WTC11 (cell line): Measurements from ENCODE around the gene DMD. TPM values are rescaled to one million over a fixed set of nuclear protein-coding genes. Genes with fewer than 3 reads are reported as not detected.

ENCODE experiments used
- ATAC-seq: fragments of 200-7000 bp; cut with Tn5 transposase; 2 replicates; pipeline ENCODE4 v1.10.0; 2021; ENCODE audit warnings: mild to moderate bottlenecking, moderate library complexity
- CTCF ChIA-PET: fragments of 300-600 bp; sonication (Branson Sonifier 250); formaldehyde crosslinking; loops from one replicate; lab custom pipeline; 2021; ENCODE audit warnings: antibody characterized with exemption; lab: Charles Lee
- POLR2A ChIA-PET: fragments of 350-600 bp; sonication (Branson Sonifier 250); formaldehyde crosslinking; loops from one replicate; lab custom pipeline; 2021; ENCODE audit warnings: antibody characterized with exemption; lab: Charles Lee
- DNase-seq: peaks from one replicate; pipeline ENCODE4 v3.0.0; 2021; ENCODE audit warnings: low spot score
- H3K27ac Mint-ChIP-seq: 2 replicates; pipeline ENCODE4 v1.8.0; 2021; ENCODE audit warnings: mixed read lengths
- H3K27me3 Mint-ChIP-seq: 2 replicates; pipeline ENCODE4 v1.8.0; 2021; ENCODE audit warnings: low read depth, mild to moderate bottlenecking, moderate library complexity, mixed read lengths
- H3K36me3 Mint-ChIP-seq: 2 replicates; pipeline ENCODE4 v1.8.0; 2021; ENCODE audit warnings: mixed read lengths
- H3K4me1 Mint-ChIP-seq: 2 replicates; pipeline ENCODE4 v1.8.0; 2022; ENCODE audit warnings: mixed read lengths
- H3K4me3 Mint-ChIP-seq: 2 replicates; pipeline ENCODE4 v1.8.0; 2021; ENCODE audit warnings: mild to moderate bottlenecking, moderate library complexity, mixed read lengths
- H3K9me3 Mint-ChIP-seq: 2 replicates; pipeline ENCODE4 v1.8.0; 2021; ENCODE audit warnings: mixed read lengths
- ATF3 ChIP-seq: sonication (generic); formaldehyde crosslinking; conservative IDR thresholded peaks from 2 replicates; pipeline ENCODE4 v1.8.1; 2022; ENCODE audit warnings: mild to moderate bottlenecking, missing genetic modification reagents
- CREB1 ChIP-seq: sonication (generic); formaldehyde crosslinking; IDR thresholded peaks from 2 replicates; pipeline ENCODE4 v1.8.0; 2023; ENCODE audit warnings: mild to moderate bottlenecking, missing genetic modification reagents
- CTCF ChIP-seq: fragments of 200-600 bp; IDR thresholded peaks from 2 replicates; pipeline ENCODE4 v1.8.0; 2022; ENCODE audit warnings: antibody characterized with exemption
- EMX1 ChIP-seq: fragments of 250-450 bp; sonication (Bioruptor Pico); IDR thresholded peaks from 2 replicates; pipeline ENCODE4 v1.8.0; 2021; ENCODE audit warnings: mild to moderate bottlenecking
- GABPB1 ChIP-seq: sonication (generic); formaldehyde crosslinking; IDR thresholded peaks from 2 replicates; pipeline ENCODE4 v1.8.1; 2023; ENCODE audit warnings: mild to moderate bottlenecking, missing genetic modification reagents
- GRHL2 ChIP-seq: fragments of 250-450 bp; sonication (Bioruptor Pico); IDR thresholded peaks from 2 replicates; pipeline ENCODE4 v1.8.0; 2022; ENCODE audit warnings: mild to moderate bottlenecking, moderate library complexity; ENCODE audit not compliant: insufficient replicate concordance, severe bottlenecking
- IRF2 ChIP-seq: sonication (generic); formaldehyde crosslinking; IDR thresholded peaks from 2 replicates; pipeline ENCODE4 v1.8.0; 2022; ENCODE audit warnings: low read depth, missing genetic modification reagents, borderline replicate concordance
- JAZF1 ChIP-seq: fragments of 250-450 bp; sonication (Bioruptor Pico); IDR thresholded peaks from 2 replicates; pipeline ENCODE4 v1.9.0; 2021; ENCODE audit warnings: moderate library complexity, mild to moderate bottlenecking, inconsistent platforms
- MYBL2 ChIP-seq: sonication (generic); formaldehyde crosslinking; IDR thresholded peaks from 2 replicates; pipeline ENCODE4 v1.8.1; 2023; ENCODE audit warnings: mild to moderate bottlenecking, moderate library complexity, missing genetic modification reagents
- NFE2L1 ChIP-seq: sonication (generic); formaldehyde crosslinking; IDR thresholded peaks from 2 replicates; pipeline ENCODE4 v1.8.1; 2023; ENCODE audit warnings: missing genetic modification reagents
- SMAD3 ChIP-seq: sonication (generic); formaldehyde crosslinking; IDR thresholded peaks from 2 replicates; pipeline ENCODE4 v1.8.0; 2022; ENCODE audit warnings: missing genetic modification reagents, mild to moderate bottlenecking, borderline replicate concordance
- SMAD4 ChIP-seq: sonication (generic); formaldehyde crosslinking; IDR thresholded peaks from 2 replicates; pipeline ENCODE4 v1.8.0; 2022; ENCODE audit warnings: mild to moderate bottlenecking, missing genetic modification reagents
- SP1 ChIP-seq: sonication (generic); formaldehyde crosslinking; conservative IDR thresholded peaks from 2 replicates; pipeline ENCODE4 v1.8.1; 2022; ENCODE audit warnings: missing genetic modification reagents
- TEAD1 ChIP-seq: sonication (generic); formaldehyde crosslinking; IDR thresholded peaks from 2 replicates; pipeline ENCODE4 v1.8.0; 2022; ENCODE audit warnings: mild to moderate bottlenecking, missing genetic modification reagents
- USF1 ChIP-seq: sonication (generic); formaldehyde crosslinking; IDR thresholded peaks from 2 replicates; pipeline ENCODE4 v1.8.0; 2022; ENCODE audit warnings: mild to moderate bottlenecking, missing genetic modification reagents
- ZNF396 ChIP-seq: fragments of 250-450 bp; sonication (Bioruptor Pico); IDR thresholded peaks from 2 replicates; pipeline ENCODE4 v1.8.0; 2021; ENCODE audit warnings: mild to moderate bottlenecking, moderate library complexity, borderline replicate concordance
- total RNA-seq: library from RNA; stranded (reverse); gene quantifications from 3 replicates; pipeline ENCODE4 v1.2.3, GENCODE V29; 2021
- TF ChIP-seq, protein P1 (sequence below): sonication (generic); formaldehyde crosslinking; IDR thresholded peaks from 2 replicates; pipeline ENCODE4 v1.8.1; 2022; ENCODE audit warnings: missing genetic modification reagents, borderline replicate concordance
- TF ChIP-seq, protein P2 (sequence below): fragments of 250-450 bp; sonication (Bioruptor Pico); conservative IDR thresholded peaks from 2 replicates; pipeline ENCODE4 v1.9.0; 2021; ENCODE audit warnings: mild to moderate bottlenecking

The DMD gene
- total RNA-seq, 1 experiment from 2014 or later, result 9.1 TPM

GRCh38 chrX:31215277-31215815 lies 1996.0 kb downstream of the DMD start:
- CTCF ChIA-PET, result interaction anchor here (1.8 kb wide), 1 partner anchor 8 kb away, joined by 6 read pairs; no protein-coding TSS in a partner anchor
- Mint-ChIP-seq H3K27ac (no peak overlapping the region), H3K27me3 (no peaks in the 10 kb centered on the region), H3K4me3 (no peak overlapping the region), H3K9me3 (no peaks in the 10 kb centered on the region), H3K36me3 (no peaks in the 10 kb centered on the region), H3K4me1 (peaks cover 14% of the 10 kb centered on the region)
- ATAC-seq (no peak), DNase-seq (no peak)
- POLR2A ChIA-PET, result no interaction called here
- TF ChIP-seq CTCF (no peak), EMX1 (CRISPR knock-in tag) (no peak), ZNF396 (CRISPR knock-in tag) (no peak), SMAD4 (CRISPR knock-in tag) (no peak), MYBL2 (CRISPR knock-in tag) (no peak), SMAD3 (CRISPR knock-in tag) (no peak), JAZF1 (CRISPR knock-in tag) (no peak), GRHL2 (no peak), NFE2L1 (CRISPR knock-in tag) (no peak), CREB1 (CRISPR knock-in tag) (no peak), USF1 (CRISPR knock-in tag) (no peak), TEAD1 (no peak), IRF2 (no peak), GABPB1 (no peak), ATF3 (CRISPR knock-in tag) (no peak), SP1 (CRISPR knock-in tag) (no peak)
- TF ChIP-seq, protein P1, sequence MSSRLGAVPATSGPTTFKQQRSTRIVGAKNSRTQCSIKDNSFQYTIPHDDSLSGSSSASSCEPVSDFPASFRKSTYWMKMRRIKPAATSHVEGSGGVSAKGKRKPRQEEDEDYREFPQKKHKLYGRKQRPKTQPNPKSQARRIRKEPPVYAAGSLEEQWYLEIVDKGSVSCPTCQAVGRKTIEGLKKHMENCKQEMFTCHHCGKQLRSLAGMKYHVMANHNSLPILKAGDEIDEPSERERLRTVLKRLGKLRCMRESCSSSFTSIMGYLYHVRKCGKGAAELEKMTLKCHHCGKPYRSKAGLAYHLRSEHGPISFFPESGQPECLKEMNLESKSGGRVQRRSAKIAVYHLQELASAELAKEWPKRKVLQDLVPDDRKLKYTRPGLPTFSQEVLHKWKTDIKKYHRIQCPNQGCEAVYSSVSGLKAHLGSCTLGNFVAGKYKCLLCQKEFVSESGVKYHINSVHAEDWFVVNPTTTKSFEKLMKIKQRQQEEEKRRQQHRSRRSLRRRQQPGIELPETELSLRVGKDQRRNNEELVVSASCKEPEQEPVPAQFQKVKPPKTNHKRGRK (CRISPR knock-in tag), result no peak
- TF ChIP-seq, protein P2, sequence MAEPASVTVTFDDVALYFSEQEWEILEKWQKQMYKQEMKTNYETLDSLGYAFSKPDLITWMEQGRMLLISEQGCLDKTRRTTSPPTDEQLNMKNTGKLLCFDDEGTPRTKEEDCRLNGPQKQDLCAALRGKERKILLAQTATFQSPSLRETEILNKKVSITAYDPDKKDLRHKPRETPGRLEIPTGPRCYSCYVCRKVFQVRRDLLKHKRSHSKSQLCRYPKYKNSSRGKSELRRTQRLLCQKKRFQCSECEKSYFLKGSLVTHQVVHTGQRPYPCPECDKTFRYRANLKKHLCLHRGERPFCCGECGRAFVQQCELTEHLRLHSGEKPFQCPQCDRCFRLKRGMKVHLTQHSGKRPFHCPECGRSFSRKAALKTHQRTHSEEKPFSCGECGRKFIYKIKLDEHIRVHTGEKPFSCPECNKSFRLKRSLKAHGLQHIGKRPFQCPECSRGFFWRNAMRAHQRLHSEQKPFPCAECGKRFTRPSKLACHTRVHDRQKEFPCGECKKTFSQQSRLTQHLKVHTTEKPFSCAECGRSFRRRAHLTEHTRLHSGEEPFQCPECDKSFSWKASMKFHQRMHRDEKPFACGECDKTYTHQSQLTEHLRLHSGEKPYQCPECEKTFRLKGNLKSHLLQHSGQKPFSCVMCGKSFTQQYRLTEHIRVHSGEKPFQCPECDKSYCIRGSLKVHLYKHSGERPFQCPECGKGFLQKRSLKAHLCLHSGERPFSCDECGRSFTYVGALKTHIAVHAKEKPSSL (CRISPR knock-in tag), result no peak
- TF ChIP-seq, all 79 proteins: peak for 0

- H3K27me3 Mint-ChIP-seq, result no peaks in the 10 kb centered on the region
- ChIA-PET CTCF (interaction anchor here (0.6 to 1.8 kb wide), 10 partner anchors 9 to 177 kb away, joined by 3 to 8 read pairs (median 3); no protein-coding TSS in a partner anchor), POLR2A (no interaction called here)
- peak; percentile 31; the same call in 1 of the 2 replicates for TF ChIP-seq CTCF
- no peak for TF ChIP-seq JAZF1 (CRISPR knock-in tag)
- no peak overlapping the region for H3K4me3 Mint-ChIP-seq
- H3K9me3 Mint-ChIP-seq, result no peaks in the 10 kb centered on the region
- peak; percentile 14 for DNase-seq
- peaks cover 6% of the 10 kb centered on the region; the same call in 1 of the 2 replicates for H3K36me3 Mint-ChIP-seq
- peaks cover 27% of the 10 kb centered on the region for H3K4me1 Mint-ChIP-seq
- no peak overlapping the region for H3K27ac Mint-ChIP-seq
- ATAC-seq, result peak; percentile 34; the same call in 1 of the 2 replicates
Observed at GRCh38 chrX:31213941-31214340, 1997.4 kb downstream of the DMD start.
